H1 (cell line): ENCODE results near the gene STIM1. TPM values are rescaled to one million over a fixed set of nuclear protein-coding genes. Genes with fewer than 3 reads are reported as not detected.

ENCODE experiments used
- CTCF ChIA-PET: fragments of 300-600 bp; sonication (Branson Sonifier 250); formaldehyde crosslinking; loops from one replicate; lab custom pipeline; 2021; ENCODE audit not compliant: partially characterized antibody; lab: Charles Lee
- POLR2A ChIA-PET: fragments of 300-600 bp; sonication (Branson Sonifier 250); formaldehyde crosslinking; loops from one replicate; lab custom pipeline; 2021; ENCODE audit warnings: inconsistent platforms; ENCODE audit not compliant: partially characterized antibody; lab: Charles Lee
- DNase-seq, 2 experiments: peaks; one replicate each; pipeline versions ENCODE4 v3.0.0 to v3.0.0-alpha.2; 2010 to 2022; ENCODE audit warnings: low spot score in 2 of 2, low read depth in 1 of 2, mixed read lengths in 1 of 2
- FAIRE-seq: peaks from 2 replicates; lab custom pipeline; 2011; peaks lifted over from hg19 to GRCh38; lab: Jason Lieb, UNC
- H2AFZ ChIP-seq: 2 replicates; pipeline ENCODE4 v1.8.1; 2012; ENCODE audit warnings: low read length, inconsistent platforms
- H2AK5ac ChIP-seq: 2 replicates; pipeline ENCODE4 v1.6.1; 2013; ENCODE audit warnings: low read depth, low read length
- H2BK120ac ChIP-seq: replicated peaks from 2 replicates; pipeline ENCODE3; 2013; ENCODE audit warnings: low read depth, low read length, inconsistent platforms
- H2BK12ac ChIP-seq: 2 replicates; pipeline ENCODE4 v1.6.1; 2013; ENCODE audit warnings: low read depth, low read length
- H2BK15ac ChIP-seq: 2 replicates; pipeline ENCODE4 v1.6.1; 2013; ENCODE audit warnings: low read length
- H2BK20ac ChIP-seq: 2 replicates; pipeline ENCODE4 v1.6.1; 2013; ENCODE audit warnings: low read length
- H2BK5ac ChIP-seq: 2 replicates; pipeline ENCODE4 v1.6.1; 2013; ENCODE audit warnings: low read depth, low read length
- H3K14ac ChIP-seq: 2 replicates; pipeline ENCODE4 v1.6.1; 2013; ENCODE audit warnings: inconsistent platforms; ENCODE audit not compliant: insufficient read length
- H3K18ac ChIP-seq: 2 replicates; pipeline ENCODE4 v1.6.1; 2013; ENCODE audit warnings: low read length; ENCODE audit errors: extremely low read depth
- H3K23ac ChIP-seq: 2 replicates; pipeline ENCODE4 v1.6.1; 2013; ENCODE audit warnings: inconsistent platforms; ENCODE audit not compliant: insufficient read length
- H3K23me2 ChIP-seq: 2 replicates; pipeline ENCODE4 v1.6.1; 2013; ENCODE audit warnings: low read depth, low read length
- H3K27ac ChIP-seq: 2 replicates; pipeline ENCODE4 v1.6.1; 2011; ENCODE audit warnings: low read depth, low read length, inconsistent platforms
- H3K27me3 ChIP-seq, 4 experiments: replicated peaks in 1 of 4; 1 replicate in 1 of 4; 2 replicates in 3 of 4; pipeline versions ENCODE4 v1.6.1 to v1.8.1; 2011 to 2013; ENCODE audit warnings: low read length in 3 of 4, mild to moderate bottlenecking in 3 of 4, inconsistent platforms in 2 of 4, mixed read lengths in 2 of 4, moderate library complexity in 1 of 4; ENCODE audit not compliant: control insufficient read depth in 3 of 4, insufficient read depth in 3 of 4; ENCODE audit errors: extremely low read depth in 1 of 4
- H3K36me3 ChIP-seq, 4 experiments: 2 replicates each; pipeline versions ENCODE4 v1.6.1 to v1.8.1; 2011 to 2013; ENCODE audit warnings: mild to moderate bottlenecking in 4 of 4, low read length in 3 of 4, moderate library complexity in 2 of 4, control low read depth in 1 of 4, inconsistent platforms in 1 of 4; ENCODE audit not compliant: insufficient read depth in 4 of 4, control insufficient read depth in 2 of 4
- H3K4ac ChIP-seq: replicated peaks from 2 replicates; pipeline ENCODE3; 2013; ENCODE audit warnings: low read length, low read depth, mixed read lengths, inconsistent platforms; ENCODE audit not compliant: insufficient read length
- H3K4me1 ChIP-seq, 4 experiments: replicated peaks in 1 of 4; 1 replicate in 1 of 4; 2 replicates in 3 of 4; pipeline versions ENCODE4 v1.6.1 to v1.8.1; 2011 to 2013; ENCODE audit warnings: low read length in 3 of 4, inconsistent platforms in 2 of 4, mixed read lengths in 1 of 4; ENCODE audit not compliant: insufficient read depth in 4 of 4, control insufficient read depth in 3 of 4
- H3K4me2 ChIP-seq, 2 experiments: 2 replicates each; pipeline versions ENCODE4 v1.6.1 to v1.8.1; 2011 to 2013; ENCODE audit warnings: low read depth in 2 of 2, low read length in 2 of 2, control low read depth in 1 of 2, inconsistent platforms in 1 of 2, mild to moderate bottlenecking in 1 of 2; ENCODE audit not compliant: insufficient read depth in 1 of 2
- H3K4me3 ChIP-seq, 4 experiments: fragments of 200-600, 300-600 bp in 1 of 4; sonication (generic), shearing (Covaris generic), sonication (Bioruptor Twin) in 1 of 4; 2 replicates each; pipeline versions ENCODE4 v1.5.1 to v1.8.1; 2011 to 2016; ENCODE audit warnings: low read length in 4 of 4, low read depth in 3 of 4, control low read depth in 2 of 4, inconsistent platforms in 2 of 4, mild to moderate bottlenecking in 2 of 4, mixed read lengths in 1 of 4, moderate library complexity in 1 of 4; ENCODE audit not compliant: insufficient read depth in 2 of 4; ENCODE audit errors: extremely low read depth in 1 of 4
- H3K56ac ChIP-seq: replicated peaks from 2 replicates; pipeline ENCODE3; 2013; ENCODE audit warnings: low read depth, mild to moderate bottlenecking, mixed read lengths, low read length, inconsistent platforms; ENCODE audit not compliant: insufficient read length
- H3K79me1 ChIP-seq: 2 replicates; pipeline ENCODE4 v1.6.1; 2013; ENCODE audit warnings: low read depth, low read length, control low read depth
- H3K79me2 ChIP-seq, 2 experiments: 2 replicates each; pipeline versions ENCODE4 v1.6.1 to v1.8.1; 2012 to 2013; ENCODE audit warnings: low read length in 2 of 2, mild to moderate bottlenecking in 2 of 2, inconsistent platforms in 1 of 2; ENCODE audit not compliant: insufficient read depth in 2 of 2, control insufficient read depth in 1 of 2
- H3K9ac ChIP-seq, 4 experiments: replicated peaks in 1 of 4; 1 replicate in 1 of 4; 2 replicates in 3 of 4; pipeline versions ENCODE4 v1.6.1 to v1.8.1; 2011 to 2013; ENCODE audit warnings: low read depth in 3 of 4, low read length in 3 of 4, control low read depth in 2 of 4, mild to moderate bottlenecking in 2 of 4, moderate library complexity in 2 of 4, inconsistent platforms in 1 of 4; ENCODE audit errors: extremely low read depth in 1 of 4
- H3K9me3 ChIP-seq, 2 experiments: 2 replicates each; pipeline versions ENCODE4 v1.6.1 to v1.8.1; 2012 to 2013; ENCODE audit warnings: mild to moderate bottlenecking in 2 of 2, moderate library complexity in 2 of 2, control low read depth in 1 of 2, inconsistent platforms in 1 of 2, low read depth in 1 of 2, low read length in 1 of 2, mixed read lengths in 1 of 2; ENCODE audit not compliant: insufficient read depth in 2 of 2
- H4K20me1 ChIP-seq, 2 experiments: replicated peaks in 1 of 2; 2 replicates each; pipeline versions ENCODE3 to v1.8.1; 2011 to 2013; ENCODE audit warnings: inconsistent platforms in 2 of 2, low read length in 2 of 2, mild to moderate bottlenecking in 1 of 2; ENCODE audit not compliant: insufficient read depth in 2 of 2, control insufficient read depth in 1 of 2
- H4K5ac ChIP-seq: 2 replicates; pipeline ENCODE4 v1.6.1; 2013; ENCODE audit warnings: low read length, low read depth, mixed read lengths, inconsistent platforms; ENCODE audit not compliant: insufficient read length
- H4K8ac ChIP-seq: 2 replicates; pipeline ENCODE4 v1.8.0; 2013; ENCODE audit warnings: mild to moderate bottlenecking, moderate library complexity, low read length, inconsistent platforms; ENCODE audit not compliant: insufficient read depth; ENCODE audit errors: extremely low read depth
- H4K91ac ChIP-seq: replicated peaks from 2 replicates; pipeline ENCODE3; 2013; ENCODE audit warnings: low read length, mixed read lengths, inconsistent platforms; ENCODE audit not compliant: insufficient read length
- ASH2L ChIP-seq: fragments of 200-600, 300-600 bp; sonication (generic); IDR thresholded peaks from one replicate; pipeline ENCODE4 v1.7.1; 2017; ENCODE audit warnings: low read length
- CHD2 ChIP-seq: IDR thresholded peaks from 2 replicates; pipeline ENCODE4 v1.6.1; 2012; ENCODE audit warnings: low read length, improper control_type of control experiment
- CTCF ChIP-seq, 3 experiments: IDR thresholded peaks; 1 replicate in 2 of 3; 2 replicates in 1 of 3; pipeline versions ENCODE4 v1.5.1 to v1.6.1; 2011; ENCODE audit warnings: low read length in 3 of 3, mild to moderate bottlenecking in 3 of 3, inconsistent platforms in 2 of 3, low read depth in 1 of 3, moderate library complexity in 1 of 3; ENCODE audit not compliant: insufficient read depth in 1 of 3; ENCODE audit errors: control extremely low read depth in 1 of 3
- FOSL1 ChIP-seq: IDR thresholded peaks from 2 replicates; pipeline ENCODE4 v1.6.1; 2011; ENCODE audit warnings: mild to moderate bottlenecking, low read depth, low read length, moderate library complexity; ENCODE audit not compliant: insufficient read depth
- KDM4A ChIP-seq: IDR thresholded peaks from one replicate; pipeline ENCODE4 v1.7.1; 2012; ENCODE audit warnings: low read depth, mild to moderate bottlenecking, moderate library complexity, low read length, inconsistent platforms; ENCODE audit not compliant: severe bottlenecking
- KDM5A ChIP-seq: fragments of 200-600 bp; IDR thresholded peaks from 2 replicates; pipeline ENCODE4 v1.7.1; 2012; ENCODE audit warnings: mild to moderate bottlenecking, low read length, inconsistent platforms, mixed read lengths
- SP2 ChIP-seq: IDR thresholded peaks from 2 replicates; pipeline ENCODE4 v1.6.1; 2012; ENCODE audit warnings: mild to moderate bottlenecking, low read length, inconsistent platforms
- WGBS, 2 experiments: shearing (Covaris generic) in 1 of 2; methylation state at CpG; one replicate each; pipeline versions ENCODE4 v1.1.6 to v1.1.7; 2013 to 2015; ENCODE audit warnings: low lambda C conversion rate in 2 of 2, mixed read lengths in 2 of 2, inconsistent platforms in 1 of 2, low coverage in 1 of 2, missing lambda C conversion rate in 1 of 2; ENCODE audit not compliant: insufficient replicate concordance in 2 of 2, insufficient coverage in 1 of 2, insufficient read length in 1 of 2; ENCODE audit errors: extremely low coverage in 1 of 2, missing lambda C conversion rate in 1 of 2; 5-methylcytosine and 5-hydroxymethylcytosine counted together
- polyA plus RNA-seq, 7 experiments: library from polyadenylated mRNA; depleted of rRNA in 3 of 7; stranded (reverse) in 5 of 7; unstranded in 2 of 7; fragments of >200 nt in 5 of 7; fragments of 200-250 nt in 2 of 7; gene quantifications; 1 replicate in 5 of 7; 2 replicates in 1 of 7; 4 replicates in 1 of 7; pipeline versions ENCODE4 v1.2.1 to v1.2.3, GENCODE V29; 2011 to 2013; ENCODE audit warnings: missing spikeins in 2 of 7, mixed read lengths in 2 of 7
- total RNA-seq: library from RNA; stranded (reverse); fragmentation: NEBNext Ultra II Directional; extraction: Animal tissue kit (Norgen Biotek cat#: 25700); gene quantifications from 2 replicates; pipeline ENCODE4 v1.2.1, GENCODE V29; 2021
- TF ChIP-seq, protein P1 (sequence below): IDR thresholded peaks from 2 replicates; pipeline ENCODE4 v1.6.1; 2011; ENCODE audit warnings: low read depth, mild to moderate bottlenecking, low read length; ENCODE audit not compliant: insufficient read depth

Gene STIM1
- total and polyA plus RNA-seq, 2 of the 8 experiments (the other 6 are each of a cell fraction or from before 2014, with no cell fraction given), result 11.1 to 12.2 TPM

GRCh38 chr11:3971756-3972404 lies 116.4 kb downstream of the STIM1 start:
- WGBS, 2 experiments, result 90% methylated on average over 2 of the region's 2 CpGs; no CpG with 5 or more reads in 1 of the 2 experiments
- Histone ChIP-seq H2BK5ac (no peak overlapping the region), H3K23ac (no peak overlapping the region), H3K4me3 (no peak overlapping the region), H3K79me1 (no peaks in the 10 kb centered on the region), H2BK20ac (no peak overlapping the region), H3K23me2 (no peaks in the 10 kb centered on the region), H3K9me3 (no peaks in the 10 kb centered on the region), H2BK12ac (no peak overlapping the region), H3K4ac (no peak overlapping the region), H4K8ac (no peak overlapping the region), H3K27ac (no peak overlapping the region), H3K27me3 (no peaks in the 10 kb centered on the region), H2AFZ (no peak overlapping the region), H3K36me3 (no peaks in the 10 kb centered on the region), H3K4me2 (no peak overlapping the region), H3K4me1 (no peaks in the 10 kb centered on the region), H2AK5ac (no peak overlapping the region), H3K18ac (no peak overlapping the region), H3K56ac (no peak overlapping the region), H2BK15ac (no peak overlapping the region), H2BK120ac (no peak overlapping the region), H3K14ac (no peak overlapping the region), H3K79me2 (no peaks in the 10 kb centered on the region), H4K91ac (no peak overlapping the region), H3K9ac (no peak overlapping the region), H4K5ac (no peak overlapping the region), H4K20me1 (no peaks in the 10 kb centered on the region)
- CTCF ChIA-PET, result interaction anchor here (1.0 to 1.1 kb wide), 2 partner anchors 12 to 25 kb away, joined by 3 read pairs; no protein-coding TSS in a partner anchor
- no peak for DNase-seq
- no peak for FAIRE-seq
- POLR2A ChIA-PET, result no interaction called here
- no peak for TF ChIP-seq ASH2L
- no peak for TF ChIP-seq KDM5A
- no peak for TF ChIP-seq CTCF (IDR thresholded peaks at IDR 0.05; ENCODE audit: control extremely low read depth in 1 of 3, insufficient read depth in 1 of 3, low read depth in 1 of 3, low read length in 3 of 3)
- TF ChIP-seq SP2, result no peak
- no peak for TF ChIP-seq FOSL1
- TF ChIP-seq CHD2, result no peak
- TF ChIP-seq, protein P1, sequence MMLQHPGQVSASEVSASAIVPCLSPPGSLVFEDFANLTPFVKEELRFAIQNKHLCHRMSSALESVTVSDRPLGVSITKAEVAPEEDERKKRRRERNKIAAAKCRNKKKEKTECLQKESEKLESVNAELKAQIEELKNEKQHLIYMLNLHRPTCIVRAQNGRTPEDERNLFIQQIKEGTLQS, result no peak
- no peak for TF ChIP-seq KDM4A
